ENCODE measurements around the gene SEH1L.
"Not testable (repeated sequence)": the region's sequence is repeated elsewhere in the genome, so short reads cannot be mapped to it uniquely, and the experiment has no call there.

SEH1L gene
- long read RNA-seq, donor 1, full-length matches to known transcripts: 3 of 3 reads
- long read RNA-seq, donor 1, partial matches to known transcripts: 0 of 3 reads
- long read RNA-seq, donor 1, other reads (novel, unspliced or antisense): 0 of 3 reads
- long read RNA-seq, donor 2, transcript SEH1L-201 (9 exons, 3,494 nt): major isoform, 5 of 5 reads
- long read RNA-seq, donor 2, partial matches to known transcripts: 0 of 5 reads
- long read RNA-seq, donor 2, other reads (novel, unspliced or antisense): 0 of 5 reads
- long read RNA-seq, donor 3, partial matches to known transcripts: 0 of 3 reads
- long read RNA-seq, donor 3, other reads (novel, unspliced or antisense): 0 of 3 reads
- long read RNA-seq, donor 4, full-length matches to known transcripts: 9 of 9 reads
- long read RNA-seq, donor 4, partial matches to known transcripts: 0 of 9 reads
- long read RNA-seq, donor 4, other reads (novel, unspliced or antisense): 0 of 9 reads
- long read RNA-seq, donor 5, transcript SEH1L-201 (9 exons, 3,494 nt): major isoform, 6 of 7 reads
- long read RNA-seq, donor 5, partial matches to known transcripts: 0 of 7 reads
- long read RNA-seq, donor 5, other reads (novel, unspliced or antisense): 0 of 7 reads
- long read RNA-seq, donor 6, full-length matches to known transcripts: 8 of 8 reads
- long read RNA-seq, donor 6, partial matches to known transcripts: 0 of 8 reads
- long read RNA-seq, donor 6, other reads (novel, unspliced or antisense): 0 of 8 reads
- long read RNA-seq, donor 7: 0 reads
- long read RNA-seq, donor 8, transcript SEH1L-201 (9 exons, 3,494 nt): major isoform, 8 of 9 reads
- long read RNA-seq, donor 8, partial matches to known transcripts: 0 of 9 reads
- long read RNA-seq, donor 8, other reads (novel, unspliced or antisense): 0 of 9 reads

DNA sequence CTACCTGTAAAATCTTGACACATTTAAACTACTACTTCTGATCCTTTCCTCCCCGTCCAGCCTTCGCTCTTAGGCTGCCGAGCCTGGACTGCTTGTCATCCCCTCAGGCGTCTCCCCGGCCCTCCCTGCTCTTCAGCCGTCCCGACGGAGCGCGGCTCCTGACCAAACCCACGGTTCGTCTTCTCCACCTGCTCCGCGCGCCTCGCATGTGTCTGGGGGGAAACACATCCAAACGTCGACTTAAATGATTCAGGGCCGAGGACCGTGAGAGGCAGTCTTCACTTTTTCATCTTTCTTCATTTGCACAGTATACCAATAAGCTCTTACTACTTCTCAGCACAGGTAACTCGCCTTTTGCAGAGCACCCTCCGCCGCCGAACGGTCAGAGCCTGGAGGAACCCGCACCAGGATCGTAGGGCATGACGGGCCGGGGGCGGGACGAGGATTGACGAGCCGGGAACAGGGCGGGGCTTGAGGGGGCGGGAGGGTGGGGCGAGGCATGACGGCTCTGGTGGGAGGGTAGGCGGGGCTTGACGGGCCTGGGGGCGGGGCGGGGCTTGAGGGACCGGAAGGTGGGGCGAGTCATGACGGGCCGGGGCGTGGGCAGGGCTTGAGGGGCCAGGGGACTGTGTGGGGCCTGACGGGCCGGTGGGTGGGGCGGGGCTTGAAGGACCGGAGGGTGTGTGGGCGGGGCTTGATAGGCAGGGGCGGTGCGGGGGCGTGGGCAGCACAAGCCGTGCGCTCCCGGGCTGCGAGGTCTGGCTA is at the start of gene SEH1L:
TSS of gene SEH1L (plus strand) at position 727 of the 765 bp plus-strand sequence. CDS start 111 bp downstream, outside the sequence.
- peak; percentile 90 for DNase-seq

- DNase-seq: not testable (repeated sequence)
These were observed 46.6 kb upstream of the SEH1L start for GRCh38 chr18:12901208-12901607.

DNA sequence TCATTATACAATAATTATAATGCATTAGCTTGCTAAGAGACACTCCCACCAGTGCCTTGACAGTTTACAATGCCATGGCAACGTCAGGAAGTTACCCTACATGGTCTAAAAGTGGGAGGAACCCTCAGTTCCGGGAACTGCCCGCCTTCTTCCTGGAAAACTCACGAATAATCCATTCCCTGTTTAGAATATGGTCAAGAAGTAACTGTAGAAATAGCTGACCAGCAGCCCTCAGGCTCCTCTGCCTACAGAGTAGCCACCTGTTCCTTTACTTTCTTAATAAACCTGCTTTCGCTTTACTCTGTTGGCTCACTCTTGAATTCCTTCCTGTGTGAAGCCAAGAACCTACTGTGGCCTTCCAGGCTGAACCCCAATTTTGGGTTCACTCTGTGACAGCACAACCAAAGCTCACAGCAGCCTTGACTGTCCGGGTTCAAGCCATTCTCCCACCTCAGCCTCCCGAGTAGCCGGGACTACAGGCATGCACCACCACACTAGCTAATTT is 43.7 kb upstream of the SEH1L start:
- no peak for DNase-seq

DNA sequence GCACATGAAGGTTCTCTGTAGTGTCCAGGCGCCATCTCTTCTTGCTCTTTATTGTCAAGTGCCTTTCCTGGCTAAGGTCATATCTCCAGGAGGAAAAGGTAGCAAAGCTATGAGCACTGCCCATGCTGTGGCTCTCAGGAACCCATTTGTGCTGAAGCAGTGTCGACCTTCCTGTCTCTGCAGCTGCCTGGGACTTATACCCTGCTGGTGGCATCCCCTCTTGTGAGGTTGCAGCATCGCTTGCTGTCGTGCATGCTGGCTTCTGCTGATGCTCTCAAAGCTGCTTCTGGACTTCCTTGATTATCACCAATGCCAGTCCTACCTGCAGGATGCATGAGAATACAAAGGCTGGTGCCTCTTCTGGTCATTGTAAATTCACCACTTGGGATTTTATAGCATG is 41.7 kb upstream of the SEH1L start:
- DNase-seq: no peak

GRCh38 chr18:12906773-12907172 is 41.0 kb upstream of the SEH1L start:
- DNase-seq: no peak

GRCh38 chr18:12907258-12907925 is 40.4 kb upstream of the SEH1L start:
- no peak for DNase-seq

GRCh38 chr18:12908706-12909105 is 39.1 kb upstream of the SEH1L start:
- DNase-seq: no peak

DNA sequence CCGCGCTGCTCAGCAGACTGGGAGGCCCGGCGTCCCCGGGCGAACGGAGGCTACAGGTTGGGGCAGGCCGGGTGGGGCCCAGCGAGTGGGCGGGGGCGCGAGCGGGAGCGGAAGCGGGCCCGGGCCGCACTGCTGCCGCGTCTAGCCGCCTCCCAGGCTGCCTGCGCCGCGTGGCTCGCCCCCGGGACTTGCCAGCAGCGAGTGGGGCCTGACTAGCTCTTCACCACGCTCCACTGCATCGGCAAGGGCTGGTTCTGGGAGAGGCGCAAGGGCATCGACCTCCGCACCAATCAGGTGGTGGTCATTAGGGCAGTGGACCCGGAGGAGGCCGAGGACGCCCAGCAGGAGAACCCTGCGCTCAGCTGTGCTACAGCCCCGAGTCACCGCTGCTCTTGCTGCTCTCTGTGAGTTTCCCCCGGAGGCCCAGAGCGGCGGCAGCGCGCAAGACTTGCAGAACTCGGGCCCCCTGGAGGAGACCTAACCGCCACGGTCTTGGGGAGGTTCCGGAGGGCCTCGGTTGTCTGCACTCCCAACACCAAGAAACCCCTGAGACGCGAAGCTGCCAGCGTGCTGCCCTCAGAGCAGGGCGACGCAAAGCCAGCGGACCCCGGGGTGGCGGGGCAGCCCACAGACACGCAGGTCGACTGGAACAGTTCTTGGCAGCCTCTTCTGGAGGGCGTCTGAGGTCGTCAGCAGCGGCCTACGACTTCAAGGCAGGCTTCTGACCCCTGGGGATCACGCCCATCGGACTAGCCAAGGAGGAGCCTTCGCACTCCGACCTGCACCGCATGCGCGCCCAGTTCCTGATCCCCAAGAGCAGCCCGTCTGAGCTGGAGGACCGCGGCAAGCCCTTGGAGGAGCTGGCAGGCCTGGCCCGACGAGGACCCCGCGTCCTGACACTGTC is 36.5 kb upstream of the SEH1L start:
- DNase-seq: peak; percentile 77

DNA sequence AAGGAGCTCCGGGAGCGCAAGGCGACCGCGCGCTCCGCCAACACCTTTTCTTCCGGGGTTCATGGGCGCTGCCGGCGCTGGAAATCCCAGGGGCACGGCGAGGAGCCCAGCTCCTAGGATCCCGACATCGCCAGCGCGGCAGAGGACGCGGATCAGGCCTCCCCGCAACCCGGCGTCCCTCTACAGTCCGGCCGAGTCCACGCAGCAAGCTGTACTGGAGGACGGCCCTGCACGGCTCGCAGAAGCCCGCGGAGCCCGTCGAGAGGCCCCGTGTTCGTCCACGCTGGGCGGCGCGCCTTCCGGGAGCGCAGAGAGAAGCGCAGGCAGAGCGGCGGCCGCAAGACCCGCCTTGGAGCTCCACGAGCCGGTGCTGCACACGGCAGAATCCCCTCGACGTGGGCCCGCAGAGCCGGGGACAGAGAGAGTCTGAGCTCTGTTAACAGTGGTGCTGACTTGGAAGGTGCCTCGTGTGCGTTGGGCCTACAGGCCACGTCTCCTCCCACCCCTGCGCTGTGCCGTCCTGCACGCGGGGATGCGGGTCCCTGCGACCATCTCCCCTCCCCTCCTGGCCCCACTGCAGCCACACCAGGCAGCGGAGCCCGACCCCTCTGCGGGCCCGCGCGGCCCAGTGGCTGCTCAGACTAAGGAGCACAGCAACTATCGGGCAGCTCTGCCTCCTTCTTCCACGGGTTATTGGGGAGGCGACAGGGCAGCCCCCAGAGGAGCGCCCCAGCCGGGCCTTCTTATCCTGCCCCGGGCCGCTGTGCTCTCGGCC is 35.7 kb upstream of the SEH1L start:
- peak; percentile 69 for DNase-seq

DNA sequence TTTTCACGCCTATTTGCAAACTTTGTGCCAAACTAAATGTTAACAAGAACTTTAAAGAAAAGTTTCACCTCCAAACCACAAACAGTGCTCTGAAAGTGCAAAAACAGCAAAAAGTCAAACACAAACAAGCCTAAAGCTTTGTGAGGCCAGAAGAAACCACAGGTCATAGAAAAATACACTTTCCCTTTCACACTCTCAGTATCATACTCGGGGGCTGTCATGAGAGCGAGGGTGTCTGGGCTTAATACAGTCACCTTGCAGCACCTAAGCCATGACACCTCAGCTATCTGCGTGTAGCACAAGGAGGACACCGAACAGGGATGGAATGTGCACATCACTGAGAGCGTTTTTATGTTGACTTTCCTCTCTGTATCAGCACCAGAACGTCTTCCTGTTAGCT is 26.6 kb upstream of the SEH1L start:
- DNase-seq: no peak

- DNase-seq: no peak
These were observed 25.5 kb upstream of the SEH1L start for GRCh38 chr18:12922266-12922665.

DNA sequence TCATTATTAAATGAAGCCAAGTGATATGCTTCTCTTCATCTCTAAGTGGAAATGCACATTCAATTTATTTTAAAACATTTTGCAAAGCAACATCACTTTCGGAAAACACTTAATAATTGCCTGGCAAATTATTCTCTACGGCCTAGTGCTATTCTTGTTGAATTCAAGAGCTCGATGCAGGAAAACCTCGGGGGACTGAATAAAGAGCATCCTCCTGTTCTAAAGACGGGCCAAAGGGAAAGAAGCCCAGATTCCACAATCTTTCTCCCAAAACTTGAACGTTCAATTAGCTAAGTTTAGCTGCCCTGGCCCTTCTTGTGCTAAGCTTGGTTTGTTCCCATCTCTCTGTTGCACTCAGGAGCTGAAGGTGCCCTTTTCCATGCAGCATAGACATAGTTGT is 23.2 kb upstream of the SEH1L start:
- DNase-seq: no peak

GRCh38 chr18:12928206-12928605 is 19.6 kb upstream of the SEH1L start:
- DNase-seq: no peak

GRCh38 chr18:12928641-12929040 is 19.2 kb upstream of the SEH1L start:
- no peak for DNase-seq

- no peak for DNase-seq
These were observed 18.2 kb upstream of the SEH1L start for GRCh38 chr18:12929477-12930083.

GRCh38 chr18:12930376-12930775 is 17.4 kb upstream of the SEH1L start:
- no peak for DNase-seq

DNA sequence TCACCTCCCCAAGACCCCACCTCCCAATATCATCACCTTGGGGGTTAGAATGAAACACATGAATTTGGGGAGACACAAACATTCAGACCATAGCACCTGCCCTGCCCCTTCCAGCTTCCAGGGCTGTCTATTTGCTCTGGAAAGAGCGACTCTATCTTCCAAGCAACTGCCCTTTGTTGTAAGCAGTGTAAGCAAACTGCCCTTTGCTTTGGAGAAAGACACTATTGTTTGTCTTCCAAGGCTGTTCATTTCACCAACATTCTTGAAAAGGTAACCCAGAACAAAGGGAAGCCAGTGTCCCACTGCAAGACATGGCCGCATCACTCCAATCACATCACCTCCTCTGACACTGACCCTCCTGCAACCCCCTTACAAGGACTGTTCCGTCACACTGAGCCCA is 16.9 kb upstream of the SEH1L start:
- DNase-seq: no peak

GRCh38 chr18:12933327-12933726 is 14.5 kb upstream of the SEH1L start:
- no peak for DNase-seq

DNA sequence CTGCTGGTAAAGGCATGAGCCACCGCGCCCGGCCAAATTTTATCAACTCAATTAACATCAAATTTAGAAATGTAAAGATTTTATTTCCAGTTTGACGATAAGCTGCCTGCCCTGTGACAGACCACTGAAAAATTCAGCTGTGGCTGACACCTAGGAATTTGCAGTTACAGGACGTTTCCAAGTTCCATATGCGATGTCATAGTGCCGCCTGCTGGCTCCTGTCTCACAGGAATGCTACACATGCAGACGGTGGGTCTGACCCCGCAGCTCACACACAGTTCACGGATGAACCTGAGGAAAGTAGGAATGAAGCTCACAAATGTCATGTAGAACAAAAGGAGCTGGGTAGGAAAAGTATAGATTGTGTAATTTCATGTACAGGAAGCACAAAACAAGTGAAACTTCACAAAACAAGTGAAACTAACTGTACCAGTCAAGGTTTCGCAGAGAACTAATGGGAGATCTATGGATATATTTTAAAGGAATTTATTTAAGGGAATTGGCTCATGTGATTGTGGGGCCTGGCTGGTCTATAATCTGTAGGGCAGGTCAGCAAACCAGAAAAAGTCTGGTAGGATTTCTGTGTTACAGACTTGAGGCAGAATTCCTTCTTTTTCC is 13.2 kb upstream of the SEH1L start:
- peak; percentile 51 for DNase-seq

Measured in right kidney (tissue), 9 donors.